ENCODE results near the gene VSX2.

Gene VSX2

DNA sequence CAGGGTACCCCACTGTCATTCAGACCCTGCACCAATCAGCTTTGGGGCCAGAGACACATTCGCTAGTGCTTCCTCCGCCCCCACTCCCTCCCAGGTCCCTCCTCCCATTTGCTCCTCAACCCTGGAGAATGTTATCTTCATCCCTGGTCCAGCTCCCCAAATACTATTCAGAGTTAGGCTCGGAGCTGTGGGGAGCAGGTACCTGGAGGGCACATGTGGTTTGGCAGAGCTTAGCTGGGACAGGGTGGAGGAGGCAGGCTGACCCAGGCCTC, 19.5 kb downstream of the VSX2 start:
- TF ChIP-seq GATA3 (IDR thresholded peaks at IDR 0.05; ENCODE audit: low read depth, low read length), result no peak
- no peak for TF ChIP-seq GATA2 (IDR thresholded peaks at IDR 0.05; ENCODE audit: low read depth, low read length)

DNA sequence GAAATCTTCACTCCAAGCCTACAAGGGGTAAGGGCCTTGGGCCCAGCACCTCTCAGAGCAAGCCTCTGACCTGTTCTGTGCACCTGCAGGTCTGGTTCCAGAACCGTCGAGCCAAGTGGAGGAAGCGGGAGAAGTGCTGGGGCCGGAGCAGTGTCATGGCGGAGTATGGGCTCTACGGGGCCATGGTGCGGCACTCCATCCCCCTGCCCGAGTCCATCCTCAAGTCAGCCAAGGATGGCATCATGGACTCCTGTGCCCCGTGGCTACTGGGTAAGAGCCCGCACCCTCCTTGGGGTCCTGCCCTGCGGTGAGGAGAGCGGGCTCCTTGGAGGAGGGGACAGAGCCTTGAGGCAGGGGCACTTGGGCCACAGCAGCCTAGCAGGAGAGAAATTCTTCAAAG, 20.3 kb downstream of the VSX2 start:
- TF ChIP-seq GATA3 (IDR thresholded peaks at IDR 0.05; ENCODE audit: low read depth, low read length) (no peak), GATA2 (IDR thresholded peaks at IDR 0.05; ENCODE audit: low read depth, low read length) (no peak)

DNA sequence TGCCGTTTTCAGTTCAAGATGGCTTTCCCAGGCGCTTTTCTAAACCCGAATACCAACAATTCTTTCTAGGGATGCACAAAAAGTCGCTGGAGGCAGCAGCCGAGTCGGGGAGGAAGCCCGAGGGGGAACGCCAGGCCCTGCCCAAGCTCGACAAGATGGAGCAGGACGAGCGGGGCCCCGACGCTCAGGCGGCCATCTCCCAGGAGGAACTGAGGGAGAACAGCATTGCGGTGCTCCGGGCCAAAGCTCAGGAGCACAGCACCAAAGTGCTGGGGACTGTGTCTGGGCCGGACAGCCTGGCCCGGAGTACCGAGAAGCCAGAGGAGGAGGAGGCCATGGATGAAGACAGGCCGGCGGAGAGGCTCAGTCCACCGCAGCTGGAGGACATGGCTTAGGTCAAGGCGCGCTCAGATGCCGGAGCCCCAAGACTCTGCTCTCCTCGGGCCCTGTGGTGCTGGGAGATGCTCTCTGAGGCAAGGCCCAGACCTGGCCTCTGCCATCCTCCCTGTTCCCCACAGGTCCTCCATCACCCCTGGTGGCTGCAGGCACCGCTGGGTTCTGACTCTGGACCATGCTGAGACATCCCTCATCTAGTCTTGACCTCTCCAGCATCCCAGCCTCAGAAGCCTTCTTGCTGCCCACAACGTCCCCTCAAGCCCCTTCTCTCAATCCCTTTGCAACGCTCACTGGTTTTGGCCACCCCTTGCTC, 21.4 kb downstream of the VSX2 start:
- no peak for TF ChIP-seq GATA3 (IDR thresholded peaks at IDR 0.05; ENCODE audit: low read depth, low read length)

DNA sequence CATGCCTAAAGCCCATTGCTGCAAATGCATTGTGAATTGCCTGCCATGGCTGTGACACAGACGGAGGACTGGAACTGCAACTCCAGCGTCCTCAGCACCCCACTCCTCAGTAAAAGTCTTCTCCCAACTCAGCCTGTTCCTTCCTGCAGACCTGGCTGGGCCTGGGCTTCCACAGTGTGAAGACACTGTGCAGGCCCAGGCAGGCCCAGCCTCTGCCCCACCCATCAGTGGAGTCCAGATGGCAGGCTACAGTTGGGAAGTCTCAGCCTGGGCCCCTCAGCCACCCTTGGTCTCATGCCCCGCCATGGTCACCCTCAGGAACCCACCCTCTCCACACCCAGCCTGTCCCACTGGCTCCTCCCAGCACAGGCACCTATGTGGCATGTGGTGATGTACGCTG, 22.0 kb downstream of the VSX2 start:
- TF ChIP-seq GATA2 (IDR thresholded peaks at IDR 0.05; ENCODE audit: low read depth, low read length) (no peak), GATA3 (IDR thresholded peaks at IDR 0.05; ENCODE audit: low read depth, low read length) (no peak)

DNA sequence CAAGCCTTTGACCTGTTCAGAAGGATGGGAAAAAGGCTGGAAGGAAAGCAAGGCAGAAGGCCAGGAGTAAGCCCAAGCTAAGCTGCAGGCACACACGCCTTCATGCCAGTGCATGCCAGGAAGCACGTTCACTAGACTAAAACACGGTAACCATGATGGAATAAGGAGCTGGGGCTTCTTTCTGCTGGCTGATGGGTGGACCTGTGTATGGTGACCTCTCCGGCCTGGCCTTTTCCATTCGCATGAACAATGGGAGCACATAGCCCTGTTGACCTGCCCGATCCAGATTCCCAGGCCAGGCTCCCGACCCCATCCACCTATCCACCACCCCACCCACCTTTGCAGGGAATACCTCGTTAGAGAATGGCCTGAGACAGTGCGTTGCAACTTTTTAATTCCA, 22.8 kb downstream of the VSX2 start:
- no peak for TF ChIP-seq GATA3 (IDR thresholded peaks at IDR 0.05; ENCODE audit: low read depth, low read length)
- no peak for TF ChIP-seq GATA2 (IDR thresholded peaks at IDR 0.05; ENCODE audit: low read depth, low read length)

DNA sequence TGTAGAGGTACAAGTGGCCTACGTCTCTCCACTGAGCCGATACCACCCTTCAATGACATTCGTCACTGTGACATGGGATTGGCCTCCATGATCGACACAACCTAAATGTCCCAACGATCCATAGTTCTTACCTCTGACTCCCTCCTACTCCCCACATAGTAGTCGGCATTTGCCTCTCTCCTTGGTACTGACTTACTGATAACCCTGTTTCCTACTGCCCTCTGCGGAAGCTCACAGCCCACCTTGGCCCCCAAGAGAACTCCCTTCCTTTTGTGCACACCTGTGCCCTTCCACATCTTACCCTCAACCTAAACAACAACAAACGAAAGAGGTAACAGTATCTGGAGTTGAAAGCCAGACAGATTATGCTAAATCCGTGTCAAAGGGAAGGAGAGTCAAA, 23.9 kb downstream of the VSX2 start:
- TF ChIP-seq GATA3 (IDR thresholded peaks at IDR 0.05; ENCODE audit: low read depth, low read length) (no peak), GATA2 (IDR thresholded peaks at IDR 0.05; ENCODE audit: low read depth, low read length) (no peak)

DNA sequence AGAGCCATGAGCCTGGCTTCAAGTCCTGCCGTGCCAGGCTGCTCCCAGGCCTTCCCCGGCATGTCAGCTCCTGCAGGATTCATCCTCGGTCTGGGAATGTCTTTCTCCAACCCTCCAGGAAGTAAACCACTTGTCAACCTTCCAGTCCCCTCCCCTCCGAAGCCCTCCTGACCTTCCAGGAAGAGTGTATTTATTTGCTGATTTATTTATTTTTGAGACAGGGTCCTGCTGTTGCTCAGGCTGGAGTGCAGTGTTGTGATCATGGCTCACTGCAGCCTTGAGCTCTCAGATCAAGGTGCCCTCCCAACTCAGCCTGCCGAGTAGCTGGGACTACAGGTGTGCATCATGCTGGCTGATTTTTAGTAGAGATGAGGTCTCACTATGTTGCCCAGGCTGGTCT, 24.7 kb downstream of the VSX2 start:
- no peak for TF ChIP-seq GATA2 (IDR thresholded peaks at IDR 0.05; ENCODE audit: low read depth, low read length)
- no peak for TF ChIP-seq GATA3 (IDR thresholded peaks at IDR 0.05; ENCODE audit: low read depth, low read length)

DNA sequence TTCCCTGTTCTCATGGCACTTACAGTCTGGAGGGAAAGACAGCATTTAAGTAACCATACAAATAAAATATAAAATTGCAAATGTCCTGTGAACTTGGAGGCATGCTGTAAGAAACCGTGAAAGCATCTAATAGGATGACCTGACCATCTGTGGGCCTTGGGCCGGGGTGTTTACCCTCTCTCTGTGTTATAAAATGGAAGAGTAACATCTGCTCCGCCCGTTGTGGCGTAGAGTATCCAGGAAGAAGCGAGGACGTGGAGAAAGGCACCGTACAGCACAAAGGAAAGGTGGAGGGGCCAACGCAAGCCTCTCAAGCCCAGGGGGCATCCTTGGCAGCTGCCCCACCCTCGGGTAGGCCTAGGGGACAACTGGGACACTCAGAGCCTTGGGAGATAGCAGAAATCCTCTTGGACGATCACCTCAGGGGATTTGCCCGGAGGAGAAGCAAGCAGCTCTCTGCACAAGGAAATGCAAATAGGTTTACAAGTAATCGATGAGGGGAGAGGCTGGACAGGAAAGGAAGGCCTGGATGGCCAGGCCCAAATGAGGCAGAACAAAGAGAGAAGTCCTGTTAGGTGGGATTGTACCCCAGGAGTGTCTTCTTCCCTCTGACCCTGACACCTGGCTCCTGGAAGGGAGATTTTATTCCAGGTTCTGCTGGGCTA, 26.2 kb downstream of the VSX2 start:
- TF ChIP-seq GATA3 (IDR thresholded peaks at IDR 0.05; ENCODE audit: low read depth, low read length), result no peak
- no peak for TF ChIP-seq GATA2 (IDR thresholded peaks at IDR 0.05; ENCODE audit: low read depth, low read length)

DNA sequence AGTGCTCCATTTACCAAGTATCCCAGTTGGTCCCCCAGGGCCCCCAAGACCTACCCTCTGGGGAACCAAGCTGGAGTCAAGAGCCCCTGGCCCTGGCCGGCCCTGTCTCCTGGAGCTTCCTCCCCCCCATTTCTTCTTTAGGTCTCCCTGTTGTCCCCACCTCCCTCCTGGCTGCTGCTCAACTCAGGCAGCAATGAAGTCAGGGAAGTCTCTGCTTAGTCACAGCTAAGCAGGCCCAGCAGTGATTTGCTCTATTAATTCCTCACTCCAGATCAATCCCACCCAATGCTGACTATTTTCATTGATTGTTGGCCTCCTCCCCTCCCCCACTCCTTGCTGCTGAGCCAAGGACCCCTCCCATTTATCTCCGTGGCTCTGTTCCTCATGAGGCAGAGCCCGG, 28.3 kb downstream of the VSX2 start:
- TF ChIP-seq GATA2 (IDR thresholded peaks at IDR 0.05; ENCODE audit: low read depth, low read length), result no peak
- no peak for TF ChIP-seq GATA3 (IDR thresholded peaks at IDR 0.05; ENCODE audit: low read depth, low read length)

DNA sequence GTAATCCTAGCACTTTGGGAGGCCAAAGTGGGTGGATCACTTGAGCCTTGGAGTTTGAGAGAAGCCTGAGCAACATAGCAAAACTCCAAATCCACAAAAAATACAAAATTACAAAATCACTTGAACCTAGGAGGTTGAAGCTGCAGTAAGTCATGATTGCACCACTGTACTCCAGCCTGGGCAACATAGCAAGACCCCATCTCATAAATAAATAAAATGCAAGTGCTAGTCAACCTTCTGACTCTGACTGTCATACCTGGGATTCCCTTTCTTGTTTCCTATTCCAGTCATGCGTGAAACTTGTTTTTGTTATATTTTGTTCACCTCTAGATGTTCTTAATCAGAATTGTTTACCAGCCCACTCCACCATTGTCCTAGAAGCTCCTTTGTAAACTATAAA, 32.1 kb downstream of the VSX2 start:
- TF ChIP-seq GATA3 (IDR thresholded peaks at IDR 0.05; ENCODE audit: low read depth, low read length) (no peak), GATA2 (IDR thresholded peaks at IDR 0.05; ENCODE audit: low read depth, low read length) (no peak)

DNA sequence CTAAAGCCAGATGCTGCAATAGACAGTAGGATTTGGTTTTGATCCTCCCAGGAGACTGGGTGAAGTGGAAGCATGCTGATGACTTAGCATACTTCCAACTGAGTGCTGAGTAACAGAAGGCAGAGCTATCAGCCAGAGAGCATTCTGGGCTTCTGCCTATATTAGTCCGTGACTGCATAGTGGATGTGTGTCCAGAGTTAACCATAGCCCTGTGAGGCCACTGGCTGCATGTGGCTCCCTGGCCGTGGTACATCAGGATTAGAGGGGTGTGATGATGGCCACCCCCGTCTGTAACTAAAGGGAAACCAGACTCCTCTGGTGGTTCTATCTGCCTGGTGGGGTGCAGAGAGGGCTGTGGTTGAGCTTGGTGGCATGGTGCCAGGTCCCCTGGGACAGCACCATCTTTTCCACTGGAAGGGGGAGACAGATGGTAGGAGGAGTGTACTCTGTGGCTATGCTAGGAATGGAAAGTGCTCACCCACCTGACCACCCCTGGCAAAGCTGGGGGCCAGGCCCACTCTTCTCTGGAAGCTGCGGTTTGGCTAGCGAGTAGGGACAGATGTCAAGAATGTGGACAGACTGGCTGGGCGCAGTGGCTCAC, 36.1 kb downstream of the VSX2 start:
- no peak for TF ChIP-seq GATA3 (IDR thresholded peaks at IDR 0.05; ENCODE audit: low read depth, low read length)
- TF ChIP-seq GATA2 (IDR thresholded peaks at IDR 0.05; ENCODE audit: low read depth, low read length), result no peak

DNA sequence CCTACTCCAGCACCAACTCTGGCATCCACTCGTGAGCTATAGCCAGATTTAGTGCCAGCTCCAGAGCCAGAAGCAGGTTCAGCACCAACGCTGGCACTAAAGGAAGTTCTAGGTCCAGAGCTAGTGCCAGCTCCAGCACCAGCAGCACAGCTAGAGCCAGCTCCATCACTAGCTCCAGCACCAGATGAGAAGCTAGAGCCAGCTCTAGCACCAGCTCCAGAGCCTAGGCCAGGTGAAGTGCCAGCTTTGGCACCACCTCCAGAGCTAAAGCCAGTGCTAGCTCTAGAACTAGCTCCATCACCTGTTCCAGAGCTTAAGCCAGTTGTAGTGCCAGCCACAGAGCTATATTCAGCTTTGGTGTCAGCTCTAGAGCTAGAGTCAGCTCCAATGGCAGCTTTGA, 38.8 kb downstream of the VSX2 start:
- TF ChIP-seq GATA2 (IDR thresholded peaks at IDR 0.05; ENCODE audit: low read depth, low read length) (no peak), GATA3 (IDR thresholded peaks at IDR 0.05; ENCODE audit: low read depth, low read length) (no peak)

DNA sequence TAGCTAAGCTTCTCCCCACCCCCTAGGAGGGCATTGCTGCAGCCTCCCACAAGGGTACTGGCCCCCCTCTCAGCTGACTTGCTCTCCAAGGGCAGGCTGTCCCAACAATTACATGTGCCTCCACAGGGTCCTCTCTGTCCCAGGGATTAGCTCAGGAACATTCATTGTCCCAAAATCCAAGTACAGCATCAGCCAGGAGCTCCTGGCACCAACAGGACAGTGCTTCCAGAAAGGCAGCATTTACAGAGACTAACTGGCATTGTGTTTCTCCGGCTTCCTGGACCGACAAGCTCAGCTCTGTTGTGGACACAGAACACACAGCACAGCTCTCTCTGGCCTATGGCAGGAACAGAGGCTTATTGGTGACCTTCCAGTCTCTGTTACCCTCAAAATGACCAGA, 41.8 kb downstream of the VSX2 start:
- TF ChIP-seq GATA2 (IDR thresholded peaks at IDR 0.05; ENCODE audit: low read depth, low read length), result no peak
- TF ChIP-seq GATA3 (IDR thresholded peaks at IDR 0.05; ENCODE audit: low read depth, low read length), result no peak

DNA sequence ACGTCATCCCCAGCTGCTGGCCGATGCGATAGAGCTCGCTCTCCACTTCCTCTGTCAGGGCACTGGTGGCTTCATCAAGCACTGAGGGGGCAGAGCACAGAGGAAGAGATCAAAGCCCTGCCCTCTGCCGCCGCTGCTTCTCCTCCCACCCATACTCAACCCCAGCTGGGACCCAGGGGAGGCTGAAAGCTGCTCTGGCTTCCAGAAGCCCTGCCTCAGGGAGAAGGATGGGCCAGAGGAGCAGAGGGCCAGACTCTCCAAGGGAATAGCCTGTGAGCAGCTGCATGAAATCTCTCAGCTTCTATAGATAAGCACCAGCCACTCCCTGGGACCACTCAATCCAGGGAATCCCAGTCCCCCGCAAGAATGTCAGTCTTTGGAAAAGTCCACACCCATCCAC, 47.5 kb downstream of the VSX2 start:
- no peak for TF ChIP-seq GATA2 (IDR thresholded peaks at IDR 0.05; ENCODE audit: low read depth, low read length)
- TF ChIP-seq GATA3 (IDR thresholded peaks at IDR 0.05; ENCODE audit: low read depth, low read length), result no peak

DNA sequence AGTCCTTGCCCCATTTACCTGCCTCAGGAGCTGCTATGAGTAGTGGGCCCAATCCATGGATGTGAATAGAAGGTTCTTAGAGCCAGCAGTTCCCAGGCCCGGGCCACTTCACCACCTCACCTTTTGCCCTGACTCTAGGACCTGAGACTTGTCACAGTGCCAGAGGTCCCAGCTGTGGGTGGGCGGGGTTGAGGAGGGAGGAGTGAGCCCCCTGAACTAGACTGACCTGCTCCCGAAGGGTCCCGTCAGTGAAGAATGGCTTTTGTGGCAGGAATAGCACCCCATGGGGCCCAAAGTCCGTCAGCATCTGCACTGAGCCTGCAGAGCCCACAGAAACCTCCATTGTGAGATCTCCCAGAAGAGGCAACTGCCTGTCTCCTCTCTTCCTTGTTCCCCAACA, 50.6 kb downstream of the VSX2 start:
- TF ChIP-seq GATA2 (IDR thresholded peaks at IDR 0.05; ENCODE audit: low read depth, low read length) (no peak), GATA3 (IDR thresholded peaks at IDR 0.05; ENCODE audit: low read depth, low read length) (no peak)
